ENCODE results near the gene CMC2.

- TF ChIP-seq EZH2 (IDR thresholded peaks at IDR 0.05; ENCODE audit: insufficient read depth, low read length), result no peak
- TF ChIP-seq, protein P1, sequence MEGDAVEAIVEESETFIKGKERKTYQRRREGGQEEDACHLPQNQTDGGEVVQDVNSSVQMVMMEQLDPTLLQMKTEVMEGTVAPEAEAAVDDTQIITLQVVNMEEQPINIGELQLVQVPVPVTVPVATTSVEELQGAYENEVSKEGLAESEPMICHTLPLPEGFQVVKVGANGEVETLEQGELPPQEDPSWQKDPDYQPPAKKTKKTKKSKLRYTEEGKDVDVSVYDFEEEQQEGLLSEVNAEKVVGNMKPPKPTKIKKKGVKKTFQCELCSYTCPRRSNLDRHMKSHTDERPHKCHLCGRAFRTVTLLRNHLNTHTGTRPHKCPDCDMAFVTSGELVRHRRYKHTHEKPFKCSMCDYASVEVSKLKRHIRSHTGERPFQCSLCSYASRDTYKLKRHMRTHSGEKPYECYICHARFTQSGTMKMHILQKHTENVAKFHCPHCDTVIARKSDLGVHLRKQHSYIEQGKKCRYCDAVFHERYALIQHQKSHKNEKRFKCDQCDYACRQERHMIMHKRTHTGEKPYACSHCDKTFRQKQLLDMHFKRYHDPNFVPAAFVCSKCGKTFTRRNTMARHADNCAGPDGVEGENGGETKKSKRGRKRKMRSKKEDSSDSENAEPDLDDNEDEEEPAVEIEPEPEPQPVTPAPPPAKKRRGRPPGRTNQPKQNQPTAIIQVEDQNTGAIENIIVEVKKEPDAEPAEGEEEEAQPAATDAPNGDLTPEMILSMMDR (IDR thresholded peaks at IDR 0.05; ENCODE audit: insufficient read depth, low read depth, low read length), result no peak
These were observed 3.6 kb downstream of the CMC2 start for GRCh38 chr16:81003064-81003463.
